Bronchial epithelial cell (primary cell): ENCODE data around the gene NACAD. TPM values are rescaled to one million over a fixed set of nuclear protein-coding genes. Genes with fewer than 3 reads are reported as not detected.

Experiments
- DNase-seq: peaks from one replicate; pipeline ENCODE4 v3.0.0-alpha.2; 2010; ENCODE audit warnings: low read depth
- FAIRE-seq: peaks from 2 replicates; lab custom pipeline; 2011; peaks lifted over from hg19 to GRCh38; lab: Jason Lieb, UNC
- H3K27me3 ChIP-seq: 2 replicates; pipeline ENCODE4 v1.5.1; 2011; ENCODE audit warnings: low read length; ENCODE audit not compliant: control insufficient read depth, insufficient read depth
- H3K36me3 ChIP-seq: 2 replicates; pipeline ENCODE4 v1.5.1; 2011; ENCODE audit warnings: low read length; ENCODE audit not compliant: control insufficient read depth, insufficient read depth
- H3K4me3 ChIP-seq: 2 replicates; pipeline ENCODE4 v1.5.1; 2011; ENCODE audit warnings: mild to moderate bottlenecking, low read depth, low read length, control low read depth
- total RNA-seq: library from RNA; depleted of rRNA; stranded (reverse); fragments of >200 nt; gene quantifications from 2 replicates; pipeline ENCODE4 v1.2.1, GENCODE V29; 2014
- TF ChIP-seq, protein P1 (sequence below): IDR thresholded peaks from 2 replicates; pipeline ENCODE4 v1.5.1; 2011; ENCODE audit warnings: mild to moderate bottlenecking, moderate library complexity, low read length, control low read depth, inconsistent platforms; ENCODE audit not compliant: insufficient read depth, severe bottlenecking

The NACAD gene
- total RNA-seq, 1 donor from 2014 or later, result under 0.01 TPM

DNA sequence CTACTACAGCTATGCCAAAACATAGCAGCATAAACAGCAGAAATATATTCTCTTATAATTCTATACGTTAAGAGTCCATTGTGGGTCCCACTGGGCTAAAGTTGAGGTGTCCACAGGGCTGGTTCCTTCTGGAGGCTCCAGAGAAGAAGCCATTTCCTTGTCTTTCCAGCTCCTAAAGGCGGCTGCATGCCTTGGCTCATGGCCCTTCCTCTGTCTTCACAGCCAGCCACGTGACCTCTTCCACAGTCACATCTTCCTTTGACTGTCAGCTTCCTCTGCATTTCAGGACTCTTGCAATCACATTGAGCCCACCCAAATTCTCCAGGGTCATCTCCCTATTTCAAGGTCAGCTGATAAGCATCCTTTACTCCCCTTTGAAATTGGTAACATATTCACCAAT, 17.2 kb downstream of the NACAD start:
- Histone ChIP-seq H3K36me3 (peaks cover 38% of the 10 kb centered on the region), H3K4me3 (no peak overlapping the region), H3K27me3 (no peaks in the 10 kb centered on the region)
- TF ChIP-seq, protein P1, sequence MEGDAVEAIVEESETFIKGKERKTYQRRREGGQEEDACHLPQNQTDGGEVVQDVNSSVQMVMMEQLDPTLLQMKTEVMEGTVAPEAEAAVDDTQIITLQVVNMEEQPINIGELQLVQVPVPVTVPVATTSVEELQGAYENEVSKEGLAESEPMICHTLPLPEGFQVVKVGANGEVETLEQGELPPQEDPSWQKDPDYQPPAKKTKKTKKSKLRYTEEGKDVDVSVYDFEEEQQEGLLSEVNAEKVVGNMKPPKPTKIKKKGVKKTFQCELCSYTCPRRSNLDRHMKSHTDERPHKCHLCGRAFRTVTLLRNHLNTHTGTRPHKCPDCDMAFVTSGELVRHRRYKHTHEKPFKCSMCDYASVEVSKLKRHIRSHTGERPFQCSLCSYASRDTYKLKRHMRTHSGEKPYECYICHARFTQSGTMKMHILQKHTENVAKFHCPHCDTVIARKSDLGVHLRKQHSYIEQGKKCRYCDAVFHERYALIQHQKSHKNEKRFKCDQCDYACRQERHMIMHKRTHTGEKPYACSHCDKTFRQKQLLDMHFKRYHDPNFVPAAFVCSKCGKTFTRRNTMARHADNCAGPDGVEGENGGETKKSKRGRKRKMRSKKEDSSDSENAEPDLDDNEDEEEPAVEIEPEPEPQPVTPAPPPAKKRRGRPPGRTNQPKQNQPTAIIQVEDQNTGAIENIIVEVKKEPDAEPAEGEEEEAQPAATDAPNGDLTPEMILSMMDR, result no peak
- no peak for DNase-seq
- FAIRE-seq, result no peak

DNA sequence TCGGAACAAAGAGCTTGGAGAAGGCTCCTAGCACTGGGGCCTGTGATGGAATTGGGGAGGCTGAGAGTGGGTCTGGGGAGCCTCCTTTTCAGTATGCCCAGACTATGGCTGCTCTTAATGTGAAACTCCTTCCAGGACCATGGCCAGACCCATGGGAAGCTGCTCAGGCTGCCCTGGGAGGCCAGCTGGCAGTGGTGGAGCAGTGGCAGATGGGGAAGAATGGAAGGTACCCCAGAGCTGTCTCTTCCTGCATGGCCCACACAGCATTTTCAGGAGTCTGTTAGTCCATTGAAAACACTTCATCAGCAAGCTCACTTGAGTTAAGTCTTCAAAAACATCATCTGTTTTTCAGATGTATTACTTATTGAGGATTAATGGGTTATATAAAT, 18.5 kb downstream of the NACAD start:
- Histone ChIP-seq H3K4me3 (no peak overlapping the region), H3K27me3 (no peaks in the 10 kb centered on the region), H3K36me3 (peaks cover 41% of the 10 kb centered on the region)
- TF ChIP-seq, protein P1, result no peak
- DNase-seq (no peak), FAIRE-seq (no peak)

DNA sequence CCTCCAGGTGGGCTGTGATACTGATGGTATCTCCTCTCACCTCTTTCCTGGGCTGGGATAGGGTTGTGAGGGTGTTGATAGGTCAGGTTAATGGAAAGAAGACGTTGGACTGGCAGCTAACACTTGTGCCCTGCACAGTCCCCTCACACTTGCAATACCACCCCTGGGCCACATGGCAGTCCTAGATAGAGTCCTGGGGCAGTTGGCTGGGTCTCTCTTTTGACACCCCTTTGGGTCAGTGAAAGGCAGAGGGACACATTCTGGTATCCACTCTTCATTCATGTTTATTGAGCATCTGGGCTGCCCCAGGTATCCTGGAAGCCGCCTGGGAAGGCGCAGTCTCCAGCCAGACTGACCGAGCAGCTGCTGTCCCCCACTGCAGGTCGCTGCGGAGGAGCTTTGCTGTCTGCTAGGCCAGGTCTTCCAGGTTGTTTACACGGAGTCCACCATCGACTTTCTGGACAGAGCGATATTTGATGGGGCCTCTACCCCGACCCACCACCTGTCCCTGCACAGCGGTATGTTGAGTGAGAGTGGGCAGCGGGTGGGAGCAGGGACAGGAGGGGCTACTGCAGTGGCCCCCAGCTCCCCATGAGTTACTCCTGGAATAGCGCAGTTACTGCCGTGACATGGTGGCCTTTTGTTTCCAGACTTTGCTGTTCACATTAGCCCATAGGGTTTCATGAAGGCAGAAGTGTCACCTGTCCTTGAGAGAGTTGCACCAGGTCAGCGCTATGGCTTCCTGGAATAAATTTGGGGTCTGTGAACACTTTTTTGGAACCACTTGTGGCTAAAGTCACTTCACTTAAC, 19.1 kb downstream of the NACAD start:
- DNase-seq (no peak), FAIRE-seq (no peak)
- TF ChIP-seq, protein P1, result no peak
- Histone ChIP-seq H3K36me3 (peaks cover 42% of the 10 kb centered on the region), H3K27me3 (no peaks in the 10 kb centered on the region), H3K4me3 (no peak overlapping the region)

DNA sequence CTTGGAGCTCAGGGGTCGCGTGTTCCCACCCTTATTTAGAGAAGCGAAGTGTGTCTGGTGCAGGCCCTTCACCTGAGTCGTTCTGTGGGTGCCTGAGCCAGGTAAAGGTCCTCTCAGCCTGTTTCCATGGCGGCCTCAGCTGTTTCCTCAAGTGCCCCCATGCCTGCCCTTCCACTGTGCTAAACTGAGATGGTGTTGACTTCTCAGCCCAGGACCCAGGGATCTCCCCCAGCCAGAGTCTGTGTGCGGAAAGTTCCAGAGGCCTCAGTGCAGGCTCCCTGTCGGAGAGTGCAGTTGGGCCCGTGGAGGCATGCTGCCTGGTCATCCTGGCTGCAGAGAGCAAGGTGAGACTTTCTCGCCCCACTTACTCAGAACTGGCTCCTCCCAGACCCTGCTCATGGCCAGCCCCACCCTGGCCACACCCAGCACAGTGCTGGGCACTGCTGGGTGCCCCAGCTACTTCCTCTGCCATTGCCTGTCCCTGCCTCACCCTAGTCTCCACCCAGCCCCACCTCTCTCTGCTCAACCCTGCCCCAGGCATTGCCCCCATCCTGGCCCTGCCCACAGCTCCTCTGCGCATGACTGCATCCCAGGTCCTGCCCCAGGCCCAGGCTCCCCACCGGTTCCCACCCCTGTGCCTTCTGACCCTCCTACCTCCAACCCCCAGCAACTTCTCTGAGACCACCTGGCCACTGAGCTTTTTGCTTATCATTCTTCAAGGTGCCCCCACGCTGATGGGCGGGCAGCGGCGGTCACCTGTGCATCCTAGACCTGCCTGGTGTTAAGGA, 20.3 kb downstream of the NACAD start:
- Histone ChIP-seq H3K4me3 (no peak overlapping the region), H3K36me3 (peaks cover 38% of the 10 kb centered on the region), H3K27me3 (no peaks in the 10 kb centered on the region)
- DNase-seq, result no peak
- TF ChIP-seq, protein P1, result no peak
- FAIRE-seq, result no peak

DNA sequence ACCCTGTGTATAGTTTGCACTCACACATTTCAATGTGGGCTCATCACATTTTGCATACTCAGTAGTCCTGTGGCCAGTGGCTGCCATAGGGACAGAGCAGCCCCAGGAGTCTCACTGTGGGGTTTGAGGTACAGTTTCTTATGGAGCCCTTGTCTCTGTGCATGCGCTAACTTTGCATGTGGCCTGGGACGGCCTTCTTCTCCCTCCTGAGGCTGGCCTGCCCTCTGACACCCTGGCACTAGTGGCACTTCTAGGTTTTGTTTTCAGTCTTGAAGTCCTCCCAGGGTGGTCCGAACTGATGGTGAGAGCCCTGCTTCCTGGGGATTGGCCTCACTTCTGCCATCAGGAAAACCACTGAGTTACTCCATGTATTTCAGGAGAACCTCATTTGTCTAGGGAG, 21.2 kb downstream of the NACAD start:
- Histone ChIP-seq H3K27me3 (no peaks in the 10 kb centered on the region), H3K36me3 (peaks cover 30% of the 10 kb centered on the region), H3K4me3 (no peak overlapping the region)
- DNase-seq (no peak), FAIRE-seq (peak; percentile 18)
- TF ChIP-seq, protein P1, result no peak
